ENCODE results near the gene UCKL1.
A peak's percentile ranks its signal among the peaks of the same experiment; 100 is the strongest.

UCKL1 gene

GRCh38 chr20:63944078-63944941, 11.9 kb downstream of the UCKL1 start:
- no peak for TF ChIP-seq CTCF (IDR thresholded peaks at IDR 0.05; ENCODE audit: low read depth, low read length)
- TF ChIP-seq MYC (IDR thresholded peaks at IDR 0.05; ENCODE audit: low read depth, low read length), result no peak
- TF ChIP-seq MAX (IDR thresholded peaks at IDR 0.05; ENCODE audit: low read depth, low read length), result no peak
- no peak for TF ChIP-seq POLR2A (IDR thresholded peaks at IDR 0.05; ENCODE audit: extremely low read depth, insufficient read length)
- no peak overlapping the region for H3K4me3 ChIP-seq (ENCODE audit: low read depth, low read length)
- DNase-seq (ENCODE audit: low read depth), result no peak

GRCh38 chr20:63943808-63944077, 12.5 kb downstream of the UCKL1 start:
- TF ChIP-seq MYC (IDR thresholded peaks at IDR 0.05; ENCODE audit: low read depth, low read length), result no peak
- no peak for TF ChIP-seq CTCF (IDR thresholded peaks at IDR 0.05; ENCODE audit: low read depth, low read length)
- no peak for TF ChIP-seq MAX (IDR thresholded peaks at IDR 0.05; ENCODE audit: low read depth, low read length)
- no peak for TF ChIP-seq POLR2A (IDR thresholded peaks at IDR 0.05; ENCODE audit: extremely low read depth, insufficient read length)
- DNase-seq (ENCODE audit: low read depth), result no peak
- no peak overlapping the region for H3K4me3 ChIP-seq (ENCODE audit: low read depth, low read length)

GRCh38 chr20:63942969-63943807, 13.0 kb downstream of the UCKL1 start:
- no peak for DNase-seq (ENCODE audit: low read depth)
- H3K4me3 ChIP-seq (ENCODE audit: low read depth, low read length), result no peak overlapping the region
- TF ChIP-seq POLR2A (IDR thresholded peaks at IDR 0.05; ENCODE audit: extremely low read depth, insufficient read length) (no peak), MYC (IDR thresholded peaks at IDR 0.05; ENCODE audit: low read depth, low read length) (no peak), MAX (IDR thresholded peaks at IDR 0.05; ENCODE audit: low read depth, low read length) (no peak), CTCF (IDR thresholded peaks at IDR 0.05; ENCODE audit: low read depth, low read length) (no peak)

GRCh38 chr20:63942250-63942951, 13.8 kb downstream of the UCKL1 start:
- no peak overlapping the region for H3K4me3 ChIP-seq (ENCODE audit: low read depth, low read length)
- DNase-seq (ENCODE audit: low read depth), result peak; percentile 50
- TF ChIP-seq MYC (IDR thresholded peaks at IDR 0.05; ENCODE audit: low read depth, low read length) (no peak), MAX (IDR thresholded peaks at IDR 0.05; ENCODE audit: low read depth, low read length) (no peak), CTCF (IDR thresholded peaks at IDR 0.05; ENCODE audit: low read depth, low read length) (no peak)

GRCh38 chr20:63941282-63942081, 14.7 kb downstream of the UCKL1 start:
- DNase-seq (ENCODE audit: low read depth), result no peak
- H3K4me3 ChIP-seq (ENCODE audit: low read depth, low read length), result no peak overlapping the region
- TF ChIP-seq POLR2A (IDR thresholded peaks at IDR 0.05; ENCODE audit: extremely low read depth, insufficient read length) (no peak), MYC (IDR thresholded peaks at IDR 0.05; ENCODE audit: low read depth, low read length) (no peak), CTCF (IDR thresholded peaks at IDR 0.05; ENCODE audit: low read depth, low read length) (no peak), MAX (IDR thresholded peaks at IDR 0.05; ENCODE audit: low read depth, low read length) (no peak)

Measured in NB4 (cell line).